ENCODE results near the gene KIAA1958.

Gene KIAA1958

GRCh38 chr9:112620388-112620787 lies 133.8 kb downstream of the KIAA1958 start:
- no peak overlapping the region for H3K4me3 ChIP-seq (ENCODE audit: low read length)
- no peaks in the 10 kb centered on the region for H3K4me1 ChIP-seq (ENCODE audit: insufficient read depth, low read length)
- H3K9me3 ChIP-seq (ENCODE audit: low read length), result peaks cover 4% of the 10 kb centered on the region

GRCh38 chr9:112621018-112621655 lies 134.5 kb downstream of the KIAA1958 start:
- no peaks in the 10 kb centered on the region for H3K4me1 ChIP-seq (ENCODE audit: insufficient read depth, low read length)
- peaks cover 39% of the 10 kb centered on the region for H3K36me3 ChIP-seq (ENCODE audit: insufficient read depth, low read length)
- no peaks in the 10 kb centered on the region for H3K27me3 ChIP-seq (ENCODE audit: insufficient read depth, low read length)
- H2AFZ ChIP-seq (ENCODE audit: low read depth, low read length), result no peak overlapping the region
- H3K9me3 ChIP-seq (ENCODE audit: low read length), result peaks cover 4% of the 10 kb centered on the region
- H3K4me3 ChIP-seq (ENCODE audit: low read length), result no peak overlapping the region

More at GRCh38 chr9:112620388-112620787, 133.8 kb downstream of the KIAA1958 start:
- Histone ChIP-seq H3K27me3 (ENCODE audit: insufficient read depth, low read length) (no peaks in the 10 kb centered on the region), H2AFZ (ENCODE audit: low read depth, low read length) (no peak overlapping the region), H3K36me3 (ENCODE audit: insufficient read depth, low read length) (peaks cover 39% of the 10 kb centered on the region)

GRCh38 chr9:112623198-112623597 lies 136.6 kb downstream of the KIAA1958 start:
- no peak overlapping the region for H3K4me3 ChIP-seq (ENCODE audit: low read length)
- H3K4me1 ChIP-seq (ENCODE audit: insufficient read depth, low read length), result no peaks in the 10 kb centered on the region
- no peak overlapping the region for H2AFZ ChIP-seq (ENCODE audit: low read depth, low read length)
- no peaks in the 10 kb centered on the region for H3K27me3 ChIP-seq (ENCODE audit: insufficient read depth, low read length)
- peaks cover 24% of the 10 kb centered on the region for H3K36me3 ChIP-seq (ENCODE audit: insufficient read depth, low read length)
- H3K9me3 ChIP-seq (ENCODE audit: low read length), result peaks cover 4% of the 10 kb centered on the region

GRCh38 chr9:112624711-112625707 lies 138.4 kb downstream of the KIAA1958 start:
- H2AFZ ChIP-seq (ENCODE audit: low read depth, low read length), result no peak overlapping the region
- no peak overlapping the region for H3K4me3 ChIP-seq (ENCODE audit: low read length)
- peaks cover 2% of the 10 kb centered on the region for H3K9me3 ChIP-seq (ENCODE audit: low read length)
- H3K36me3 ChIP-seq (ENCODE audit: insufficient read depth, low read length), result peaks cover 11% of the 10 kb centered on the region
- H3K27me3 ChIP-seq (ENCODE audit: insufficient read depth, low read length), result no peaks in the 10 kb centered on the region
- H3K4me1 ChIP-seq (ENCODE audit: insufficient read depth, low read length), result peaks cover 2% of the 10 kb centered on the region

GRCh38 chr9:112629671-112630485 lies 143.3 kb downstream of the KIAA1958 start:
- peaks cover 4% of the 10 kb centered on the region for H3K4me1 ChIP-seq (ENCODE audit: insufficient read depth, low read length)
- no peak overlapping the region for H3K4me3 ChIP-seq (ENCODE audit: low read length)
- no peak overlapping the region for H2AFZ ChIP-seq (ENCODE audit: low read depth, low read length)
- H3K36me3 ChIP-seq (ENCODE audit: insufficient read depth, low read length), result peaks cover 5% of the 10 kb centered on the region
- H3K9me3 ChIP-seq (ENCODE audit: low read length), result no peaks in the 10 kb centered on the region
- no peaks in the 10 kb centered on the region for H3K27me3 ChIP-seq (ENCODE audit: insufficient read depth, low read length)

GRCh38 chr9:112631313-112632070 lies 144.9 kb downstream of the KIAA1958 start:
- H3K27me3 ChIP-seq (ENCODE audit: insufficient read depth, low read length), result no peaks in the 10 kb centered on the region
- no peak overlapping the region for H2AFZ ChIP-seq (ENCODE audit: low read depth, low read length)
- H3K9me3 ChIP-seq (ENCODE audit: low read length), result no peaks in the 10 kb centered on the region
- no peak overlapping the region for H3K4me3 ChIP-seq (ENCODE audit: low read length)
- peaks cover 4% of the 10 kb centered on the region for H3K4me1 ChIP-seq (ENCODE audit: insufficient read depth, low read length)
- H3K36me3 ChIP-seq (ENCODE audit: insufficient read depth, low read length), result peaks cover 3% of the 10 kb centered on the region

GRCh38 chr9:112640311-112640710 lies 153.7 kb downstream of the KIAA1958 start:
- H2AFZ ChIP-seq (ENCODE audit: low read depth, low read length), result no peak overlapping the region
- no peak overlapping the region for H3K4me3 ChIP-seq (ENCODE audit: low read length)
- H3K4me1 ChIP-seq (ENCODE audit: insufficient read depth, low read length), result no peaks in the 10 kb centered on the region
- H3K9me3 ChIP-seq (ENCODE audit: low read length), result peaks cover 10% of the 10 kb centered on the region
- no peaks in the 10 kb centered on the region for H3K27me3 ChIP-seq (ENCODE audit: insufficient read depth, low read length)
- H3K36me3 ChIP-seq (ENCODE audit: insufficient read depth, low read length), result peaks cover 2% of the 10 kb centered on the region

GRCh38 chr9:112642126-112642525 lies 155.5 kb downstream of the KIAA1958 start:
- H3K36me3 ChIP-seq (ENCODE audit: insufficient read depth, low read length), result peaks cover 19% of the 10 kb centered on the region
- no peak overlapping the region for H3K4me3 ChIP-seq (ENCODE audit: low read length)
- no peak overlapping the region for H2AFZ ChIP-seq (ENCODE audit: low read depth, low read length)
- H3K4me1 ChIP-seq (ENCODE audit: insufficient read depth, low read length), result no peaks in the 10 kb centered on the region
- no peaks in the 10 kb centered on the region for H3K27me3 ChIP-seq (ENCODE audit: insufficient read depth, low read length)
- H3K9me3 ChIP-seq (ENCODE audit: low read length), result peaks cover 23% of the 10 kb centered on the region

GRCh38 chr9:112647596-112647995 lies 161.0 kb downstream of the KIAA1958 start:
- H2AFZ ChIP-seq (ENCODE audit: low read depth, low read length), result no peak overlapping the region
- H3K27me3 ChIP-seq (ENCODE audit: insufficient read depth, low read length), result no peaks in the 10 kb centered on the region
- H3K9me3 ChIP-seq (ENCODE audit: low read length), result peaks cover 30% of the 10 kb centered on the region
- H3K36me3 ChIP-seq (ENCODE audit: insufficient read depth, low read length), result peaks cover 51% of the 10 kb centered on the region
- H3K4me1 ChIP-seq (ENCODE audit: insufficient read depth, low read length), result no peaks in the 10 kb centered on the region
- no peak overlapping the region for H3K4me3 ChIP-seq (ENCODE audit: low read length)

- H3K9me3 ChIP-seq (ENCODE audit: low read length), result peaks cover 30% of the 10 kb centered on the region
- H3K4me3 ChIP-seq (ENCODE audit: low read length), result no peak overlapping the region
- H3K36me3 ChIP-seq (ENCODE audit: insufficient read depth, low read length), result peaks cover 57% of the 10 kb centered on the region
- no peak overlapping the region for H2AFZ ChIP-seq (ENCODE audit: low read depth, low read length)
- no peaks in the 10 kb centered on the region for H3K4me1 ChIP-seq (ENCODE audit: insufficient read depth, low read length)
- no peaks in the 10 kb centered on the region for H3K27me3 ChIP-seq (ENCODE audit: insufficient read depth, low read length)
Observed at GRCh38 chr9:112648624-112649023, 162.0 kb downstream of the KIAA1958 start.

GRCh38 chr9:112654282-112654681 lies 167.7 kb downstream of the KIAA1958 start:
- Histone ChIP-seq H2AFZ (ENCODE audit: low read depth, low read length) (no peak overlapping the region), H3K4me3 (ENCODE audit: low read length) (no peak overlapping the region), H3K9me3 (ENCODE audit: low read length) (peaks cover 3% of the 10 kb centered on the region), H3K4me1 (ENCODE audit: insufficient read depth, low read length) (peaks cover 3% of the 10 kb centered on the region), H3K36me3 (ENCODE audit: insufficient read depth, low read length) (peaks cover 34% of the 10 kb centered on the region), H3K27me3 (ENCODE audit: insufficient read depth, low read length) (no peaks in the 10 kb centered on the region)

- Histone ChIP-seq H3K36me3 (ENCODE audit: insufficient read depth, low read length) (peaks cover 38% of the 10 kb centered on the region), H3K4me1 (ENCODE audit: insufficient read depth, low read length) (peaks cover 3% of the 10 kb centered on the region), H2AFZ (ENCODE audit: low read depth, low read length) (no peak overlapping the region), H3K4me3 (ENCODE audit: low read length) (no peak overlapping the region), H3K9me3 (ENCODE audit: low read length) (peaks cover 5% of the 10 kb centered on the region), H3K27me3 (ENCODE audit: insufficient read depth, low read length) (no peaks in the 10 kb centered on the region)
Observed at GRCh38 chr9:112655668-112656067, 169.0 kb downstream of the KIAA1958 start.

Data from neuron (in vitro differentiated cells).